Hypothalamus (tissue), 51 donors: Measurements from ENCODE around the gene HAPLN3.

Experiments used
- DNase-seq, 51 donors: peaks; one replicate each; lab custom pipeline; 2025; lab: John Stamatoyannopoulos, UW

Gene HAPLN3

GRCh38 chr15:88833731-88834100 lies 61.6 kb downstream of the HAPLN3 start:
- no peak for DNase-seq

GRCh38 chr15:88832820-88833730 lies 62.3 kb downstream of the HAPLN3 start:
- DNase-seq = peak in 4 of 51 donors; percentile 3 to 11 (median 6)

- no peak for DNase-seq
Observed at GRCh38 chr15:88830016-88830415, 65.3 kb downstream of the HAPLN3 start.

DNA sequence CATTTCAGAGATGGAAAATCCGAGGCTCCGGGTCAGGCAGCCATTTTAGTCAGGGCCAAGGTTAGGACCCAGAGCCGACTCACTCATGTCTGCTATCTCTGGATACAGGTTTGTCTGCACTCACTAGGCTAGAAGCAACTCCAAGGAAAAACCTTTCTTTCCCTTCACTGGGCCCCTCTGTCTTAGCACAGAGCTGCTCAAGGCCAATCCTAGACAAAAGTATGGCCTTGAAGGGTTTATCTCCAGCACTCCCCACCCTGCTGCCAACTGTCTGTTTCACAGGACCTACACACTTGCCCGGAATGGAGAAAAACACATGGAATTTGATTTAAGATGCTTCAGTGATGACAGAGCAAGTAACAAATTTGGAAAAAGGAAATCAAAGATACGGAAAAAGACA lies 66.6 kb downstream of the HAPLN3 start:
- no peak for DNase-seq
